CD4-positive, alpha-beta T cell (primary cell): ENCODE data around the gene DPYSL4. TPM values are rescaled to one million over a fixed set of nuclear protein-coding genes. Genes with fewer than 3 reads are reported as not detected.
A peak's percentile ranks its signal among the peaks of the same experiment; 100 is the strongest.

Source experiments
- ATAC-seq: fragments of 200-7000 bp; cut with Tn5 transposase; one replicate; pipeline ENCODE4 v1.10.0; 2022; ENCODE audit warnings: mild to moderate bottlenecking; ENCODE audit not compliant: poor library complexity
- CTCF ChIA-PET: fragments of 350-600 bp; sonication (Branson Sonifier 250); formaldehyde crosslinking; loops from one replicate; lab custom pipeline; 2021; ENCODE audit warnings: antibody characterized with exemption, inconsistent platforms; lab: Charles Lee
- POLR2A ChIA-PET: fragments of 350-600 bp; sonication (Branson Sonifier 250); formaldehyde crosslinking; loops from one replicate; lab custom pipeline; 2021; ENCODE audit warnings: antibody characterized with exemption, inconsistent platforms; lab: Charles Lee
- DNase-seq, 14 experiments: peaks; one replicate each; pipeline ENCODE4 v3.0.0-alpha.2; 2013 to 2020; ENCODE audit warnings: mixed read lengths in 2 of 14
- H3K27ac ChIP-seq, 2 donors: one replicate each; pipeline versions ENCODE4 v1.5.1 to v1.7.0; 2013; ENCODE audit warnings: low read length in 2 of 2, low read depth in 1 of 2, mild to moderate bottlenecking in 1 of 2
- H3K27me3 ChIP-seq, 2 experiments: 1 replicate in 1 of 2; 2 replicates in 1 of 2; pipeline versions ENCODE4 v1.6.1 to v1.7.0; 2013; ENCODE audit warnings: low read length in 2 of 2, control low read depth in 1 of 2, mild to moderate bottlenecking in 1 of 2, moderate library complexity in 1 of 2; ENCODE audit not compliant: insufficient read depth in 2 of 2, control insufficient read depth in 1 of 2
- H3K36me3 ChIP-seq: one replicate; pipeline ENCODE4 v1.6.1; 2013; ENCODE audit warnings: low read length, control low read depth; ENCODE audit not compliant: insufficient read depth
- H3K4me1 ChIP-seq: one replicate; pipeline ENCODE4 v1.6.1; 2013; ENCODE audit warnings: low read length, control low read depth; ENCODE audit not compliant: insufficient read depth
- H3K4me3 ChIP-seq: one replicate; pipeline ENCODE4 v1.5.1; 2013; ENCODE audit warnings: mild to moderate bottlenecking, low read length, moderate library complexity
- H3K9me3 ChIP-seq, 2 experiments: 1 replicate in 1 of 2; 2 replicates in 1 of 2; pipeline versions ENCODE4 v1.6.1 to v1.7.0; 2013; ENCODE audit warnings: low read length in 2 of 2, mild to moderate bottlenecking in 2 of 2, control low read depth in 1 of 2, moderate library complexity in 1 of 2; ENCODE audit not compliant: control insufficient read depth in 1 of 2, insufficient read depth in 1 of 2
- H3K27ac Mint-ChIP-seq: one replicate; pipeline ENCODE4 v1.8.0; 2020; ENCODE audit warnings: mixed read lengths
- H3K27me3 Mint-ChIP-seq: one replicate; pipeline ENCODE4 v1.8.0; 2021; ENCODE audit warnings: mixed read lengths
- H3K36me3 Mint-ChIP-seq: one replicate; pipeline ENCODE4 v1.8.0; 2021; ENCODE audit warnings: low read depth, mixed read lengths
- H3K4me1 Mint-ChIP-seq: one replicate; pipeline ENCODE4 v1.8.0; 2021; ENCODE audit warnings: low read depth, mixed read lengths
- H3K4me3 Mint-ChIP-seq: one replicate; pipeline ENCODE4 v1.8.0; 2020; ENCODE audit warnings: mild to moderate bottlenecking, mixed read lengths
- H3K9me3 Mint-ChIP-seq: one replicate; pipeline ENCODE4 v1.8.0; 2020; ENCODE audit warnings: mixed read lengths
- intact Hi-C, 2 experiments: fragments of 100-400 bp; cut with DNase I in 1 of 2; cut with micrococcal nuclease in 1 of 2; formaldehyde crosslinking; loops; one replicate each; pipeline versions ENCODE4 v1.15.1 to v1.9.0; 2023 to 2025; cut with DNase I, micrococcal nuclease
- total RNA-seq, 174 experiments: library from RNA in 2 of 174; stranded (reverse) in 2 of 174; gene quantifications; one replicate each; pipeline ENCODE4 v1.2.3 and lab custom pipeline; 2021 to 2026
- TF ChIP-seq, protein P1 (sequence below): fragments of 200-600 bp; IDR thresholded peaks from one replicate; pipeline ENCODE4 v1.8.0; 2022; ENCODE audit warnings: antibody characterized with exemption, mild to moderate bottlenecking

Gene DPYSL4
- total RNA-seq, 2 experiments from 2014 or later, result 0.64 to 0.96 TPM

DNA sequence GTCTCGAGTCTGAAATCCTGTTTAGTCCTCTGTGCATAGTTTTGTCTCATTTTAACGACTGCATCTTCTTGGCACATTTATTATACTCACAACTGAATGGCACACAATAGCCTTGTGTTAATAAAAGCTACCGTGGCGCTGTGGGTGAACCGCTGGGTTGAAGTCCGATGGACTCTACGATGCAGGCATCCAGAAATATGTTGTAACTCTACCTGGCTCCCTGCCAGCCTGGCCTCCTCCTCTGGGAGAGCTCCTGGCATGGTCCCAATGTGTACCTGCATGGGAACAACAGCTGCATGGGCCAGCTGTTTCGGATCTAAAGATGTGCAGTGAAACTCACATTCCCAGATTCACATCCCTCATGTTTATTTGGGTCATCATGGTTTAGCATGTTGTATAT, 3.7 kb upstream of the DPYSL4 start:
- Histone ChIP-seq H3K27me3 (peaks cover 17 to 22% of the 10 kb centered on the region in 2 experiments), H3K27ac (no peak overlapping the region), H3K4me3 (no peak overlapping the region), H3K9me3 (peaks cover 0 to 16% of the 10 kb centered on the region in 2 experiments), H3K36me3 (no peaks in the 10 kb centered on the region), H3K4me1 (peaks cover 23% of the 10 kb centered on the region)
- Mint-ChIP-seq H3K9me3 (no peaks in the 10 kb centered on the region), H3K4me3 (no peak overlapping the region), H3K27ac (no peak overlapping the region), H3K36me3 (no peaks in the 10 kb centered on the region), H3K27me3 (peaks cover 57% of the 10 kb centered on the region), H3K4me1 (no peaks in the 10 kb centered on the region)
- ChIA-PET POLR2A (no interaction called here), CTCF (no interaction called here)
- ATAC-seq (no peak), DNase-seq (no peak)
- TF ChIP-seq, protein P1, sequence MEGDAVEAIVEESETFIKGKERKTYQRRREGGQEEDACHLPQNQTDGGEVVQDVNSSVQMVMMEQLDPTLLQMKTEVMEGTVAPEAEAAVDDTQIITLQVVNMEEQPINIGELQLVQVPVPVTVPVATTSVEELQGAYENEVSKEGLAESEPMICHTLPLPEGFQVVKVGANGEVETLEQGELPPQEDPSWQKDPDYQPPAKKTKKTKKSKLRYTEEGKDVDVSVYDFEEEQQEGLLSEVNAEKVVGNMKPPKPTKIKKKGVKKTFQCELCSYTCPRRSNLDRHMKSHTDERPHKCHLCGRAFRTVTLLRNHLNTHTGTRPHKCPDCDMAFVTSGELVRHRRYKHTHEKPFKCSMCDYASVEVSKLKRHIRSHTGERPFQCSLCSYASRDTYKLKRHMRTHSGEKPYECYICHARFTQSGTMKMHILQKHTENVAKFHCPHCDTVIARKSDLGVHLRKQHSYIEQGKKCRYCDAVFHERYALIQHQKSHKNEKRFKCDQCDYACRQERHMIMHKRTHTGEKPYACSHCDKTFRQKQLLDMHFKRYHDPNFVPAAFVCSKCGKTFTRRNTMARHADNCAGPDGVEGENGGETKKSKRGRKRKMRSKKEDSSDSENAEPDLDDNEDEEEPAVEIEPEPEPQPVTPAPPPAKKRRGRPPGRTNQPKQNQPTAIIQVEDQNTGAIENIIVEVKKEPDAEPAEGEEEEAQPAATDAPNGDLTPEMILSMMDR, result no peak
- intact Hi-C loops, result no loop called here

DNA sequence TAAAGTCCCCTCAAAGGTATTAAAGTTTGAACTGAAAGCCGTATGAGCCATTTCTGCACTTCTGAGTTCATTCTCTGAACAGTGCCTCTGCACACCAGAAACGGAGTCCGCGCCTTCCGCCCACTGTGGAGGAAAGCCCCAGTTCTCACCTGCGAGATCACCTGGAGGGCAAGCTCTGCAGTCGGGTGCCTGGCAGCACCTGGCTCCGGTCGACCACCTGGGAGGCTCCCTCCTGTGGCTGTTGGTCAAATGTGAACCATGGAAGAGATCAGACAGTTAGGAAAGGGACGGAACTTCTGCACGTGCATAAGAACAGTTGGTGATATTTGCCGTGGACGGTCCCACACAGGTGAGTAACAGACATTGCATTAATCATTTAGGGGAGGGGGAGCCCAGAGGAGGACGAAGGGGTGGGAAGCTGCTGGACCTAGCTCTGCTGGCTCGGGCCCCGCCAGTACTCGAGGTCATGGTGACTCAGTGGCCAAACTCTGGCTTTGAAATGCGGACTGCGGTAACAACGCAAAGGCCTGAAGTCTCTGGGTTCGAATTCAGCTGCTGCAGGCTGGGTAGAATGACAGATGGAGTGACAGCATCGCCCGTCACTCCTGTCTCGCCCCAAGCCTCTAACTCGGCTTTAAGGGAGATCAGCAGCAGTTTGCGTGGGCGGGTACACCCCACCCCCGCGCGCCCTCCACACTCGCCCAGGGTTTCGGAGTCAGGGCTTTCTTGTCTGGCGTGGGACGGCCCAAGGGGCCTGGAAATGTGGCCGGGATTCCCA, 1.7 kb upstream of the DPYSL4 start:
- H3K36me3 ChIP-seq, result no peaks in the 10 kb centered on the region
- ATAC-seq, result peak; percentile 3
- H3K4me3 Mint-ChIP-seq, result peak overlapping the region; percentile 46

DNA sequence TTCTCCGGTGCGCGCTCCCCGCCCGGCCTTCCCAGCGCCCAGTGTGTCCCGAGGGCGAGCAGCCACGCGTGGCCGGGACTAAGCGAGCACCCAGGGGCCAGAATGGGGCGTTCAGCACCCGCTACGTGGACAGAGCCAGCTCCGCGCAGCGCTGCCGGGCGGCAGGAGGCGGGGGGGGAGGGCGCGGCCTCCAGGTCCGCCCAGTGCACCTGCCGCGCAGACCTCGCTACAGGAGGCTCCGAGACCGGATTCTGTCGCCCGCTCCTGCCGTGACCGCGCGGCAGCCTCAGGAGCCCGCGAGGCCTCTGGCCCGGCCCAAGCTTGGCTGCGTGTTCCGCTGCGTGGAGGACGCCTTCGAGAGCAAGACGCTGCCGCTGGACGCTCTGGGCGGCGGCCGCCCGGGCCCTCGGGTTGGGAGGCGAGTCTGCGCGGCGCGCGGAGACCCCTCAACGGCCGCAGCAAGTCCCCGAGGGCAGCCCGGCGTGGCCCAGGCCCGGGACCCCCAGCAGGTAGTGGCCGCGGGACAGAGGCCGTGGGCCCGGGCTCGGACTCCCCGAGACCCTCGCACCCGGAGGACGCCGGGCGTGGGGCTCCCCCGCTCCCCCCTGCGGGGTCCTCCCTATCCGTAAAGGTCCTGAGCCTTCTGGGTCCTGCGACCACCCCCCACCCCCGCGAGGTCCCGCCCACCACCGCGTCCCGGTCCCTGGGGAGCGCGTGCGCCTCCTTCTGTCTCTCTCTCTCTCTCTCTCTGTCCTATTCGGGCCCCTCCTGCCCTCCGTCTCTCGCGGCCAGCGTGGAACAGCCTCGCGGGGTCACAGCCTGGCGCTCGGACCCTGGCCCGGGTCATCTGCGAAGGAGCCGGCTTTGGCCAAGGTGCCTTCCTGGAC, 904 bp upstream of the DPYSL4 start:
- no peaks in the 10 kb centered on the region for H3K9me3 Mint-ChIP-seq
- Histone ChIP-seq H3K4me1 (peaks cover 24% of the 10 kb centered on the region), H3K9me3 (peaks cover 0 to 30% of the 10 kb centered on the region in 2 experiments), H3K36me3 (no peaks in the 10 kb centered on the region), H3K27me3 (peaks cover 18 to 21% of the 10 kb centered on the region in 2 experiments), H3K4me3 (peak overlapping the region; percentile 49), H3K27ac (no peak overlapping the region)
- TF ChIP-seq, protein P1, result no peak
- H3K4me3 Mint-ChIP-seq, result no peak overlapping the region
- H3K36me3 Mint-ChIP-seq, result no peaks in the 10 kb centered on the region
- H3K27ac Mint-ChIP-seq, result no peak overlapping the region
- ChIA-PET POLR2A (no interaction called here), CTCF (no interaction called here)
- intact Hi-C loops, result loop anchor here in 1 of 2 experiments (5.0 kb wide), 1 partner anchor 121 kb away; the partner anchor contains the start of gene STK32C
- peak; percentile 93 for ATAC-seq
- peaks cover 65% of the 10 kb centered on the region for H3K27me3 Mint-ChIP-seq
- peak; percentile 15 to 86 (median 56) for DNase-seq
- H3K4me1 Mint-ChIP-seq, result peaks cover 6% of the 10 kb centered on the region

More for the DNA sequence above, 1.7 kb upstream of the DPYSL4 start:
- DNase-seq, result no peak
- Histone ChIP-seq H3K27me3 (peaks cover 18 to 21% of the 10 kb centered on the region in 2 experiments), H3K4me1 (peaks cover 24% of the 10 kb centered on the region), H3K9me3 (peaks cover 0 to 25% of the 10 kb centered on the region in 2 experiments), H3K4me3 (no peak overlapping the region), H3K27ac (no peak overlapping the region)
- intact Hi-C loops, result loop anchor here in 1 of 2 experiments (5.0 kb wide), 1 partner anchor 122 kb away; the partner anchor contains the start of gene STK32C
- CTCF ChIA-PET, result no interaction called here
- TF ChIP-seq, protein P1, result no peak
- POLR2A ChIA-PET, result no interaction called here
- Mint-ChIP-seq H3K9me3 (no peaks in the 10 kb centered on the region), H3K4me1 (peaks cover 6% of the 10 kb centered on the region), H3K27ac (no peak overlapping the region), H3K27me3 (peaks cover 66% of the 10 kb centered on the region), H3K36me3 (no peaks in the 10 kb centered on the region)
